MM.1S (cell line): ENCODE results near the gene ALKBH3.

Experiments
- CTCF ChIP-seq: fragments of 300-600 bp; sonication (generic); IDR thresholded peaks from 2 replicates; pipeline ENCODE4 v1.5.1; 2016; ENCODE audit warnings: antibody characterized with exemption, low read length, mixed read lengths
- EZH2 ChIP-seq: fragments of 300-600 bp; sonication (generic); optimal IDR thresholded peaks from 2 replicates; pipeline ENCODE3; 2017; ENCODE audit warnings: low read depth, mild to moderate bottlenecking, antibody characterized with exemption, low read length, mixed read lengths

- TF ChIP-seq CTCF (no peak), EZH2 (no peak)
Measured at GRCh38 chr11:43830928-43831440, 49.6 kb upstream of the ALKBH3 start.
